HepG2 (cell line): ENCODE measurements around the gene GTF2F1. TPM values are rescaled to one million over a fixed set of nuclear protein-coding genes. Genes with fewer than 3 reads are reported as not detected.
A peak's percentile ranks its signal among the peaks of the same experiment; 100 is the strongest.

Experiments
- E2F2 ChIP-seq: sonication (generic); formaldehyde crosslinking; IDR thresholded peaks from 2 replicates; pipeline ENCODE4 v1.4.0; 2020; ENCODE audit warnings: missing genetic modification reagents, borderline replicate concordance
- NFIB ChIP-seq: sonication (generic); formaldehyde crosslinking; IDR thresholded peaks from 2 replicates; pipeline ENCODE4 v1.9.0; 2021; ENCODE audit warnings: missing genetic modification reagents, mild to moderate bottlenecking, borderline replicate concordance
- NFYB ChIP-seq: sonication (generic); formaldehyde crosslinking; IDR thresholded peaks from 2 replicates; pipeline ENCODE4 v1.4.0; 2020; ENCODE audit warnings: missing genetic modification reagents
- PAXIP1 ChIP-seq: sonication (generic); formaldehyde crosslinking; conservative IDR thresholded peaks from 2 replicates; pipeline ENCODE4 v1.4.0; 2020; ENCODE audit warnings: mild to moderate bottlenecking, missing genetic modification reagents, moderate library complexity
- PHB2 ChIP-seq: fragments of 450-650 bp; IDR thresholded peaks from 2 replicates; pipeline ENCODE4 v1.6.1; 2018; ENCODE audit not compliant: partially characterized antibody
- REL ChIP-seq: sonication (generic); formaldehyde crosslinking; conservative IDR thresholded peaks from 2 replicates; pipeline ENCODE4 v1.8.0; 2022; ENCODE audit warnings: mild to moderate bottlenecking, missing genetic modification reagents, moderate library complexity
- SP2 ChIP-seq: sonication (generic); formaldehyde crosslinking; IDR thresholded peaks from 2 replicates; pipeline ENCODE4 v1.5.1; 2020; ENCODE audit warnings: mild to moderate bottlenecking, missing genetic modification reagents
- ZNF501 ChIP-seq: sonication (generic); formaldehyde crosslinking; IDR thresholded peaks from 2 replicates; pipeline ENCODE4 v1.5.1; 2020; ENCODE audit warnings: mild to moderate bottlenecking, moderate library complexity, missing genetic modification reagents
- ZNF687 ChIP-seq: sonication (generic); formaldehyde crosslinking; IDR thresholded peaks from 2 replicates; pipeline ENCODE4 v1.5.1; 2020; ENCODE audit warnings: mild to moderate bottlenecking, missing genetic modification reagents, moderate library complexity
- polyA plus RNA-seq, 8 experiments: library from polyadenylated mRNA; depleted of rRNA in 3 of 8; stranded (reverse) in 7 of 8; unstranded in 1 of 8; fragments of >200 nt; fragmentation: Illumina TruSeq in 4 of 8; extraction: Trizol in 4 of 8; gene quantifications; 2 replicates each; pipeline versions ENCODE4 v1.2.1 to v1.2.3, GENCODE V29; 2011 to 2016; ENCODE audit warnings: low read depth in 4 of 8, missing spikeins in 1 of 8, mixed read lengths in 1 of 8; ENCODE audit not compliant: insufficient read depth in 1 of 8
- total RNA-seq, 5 experiments: library from RNA; depleted of rRNA; stranded (reverse); fragments of >200 nt; fragmentation: Illumina TruSeq; extraction: Trizol; gene quantifications; 2 replicates each; pipeline ENCODE4 v1.2.3, GENCODE V29; 2016; ENCODE audit warnings: low read depth in 1 of 5

Gene GTF2F1
- total and polyA plus RNA-seq, 2 of the 13 experiments (the other 11 are each of a cell fraction or from before 2014, with no cell fraction given), result 27.8 to 34.1 TPM

- TF ChIP-seq PAXIP1 (CRISPR knock-in tag) (peak; percentile 18; the same call in 1 of the 2 replicates), E2F2 (no peak), REL (CRISPR knock-in tag) (no peak), SP2 (CRISPR knock-in tag) (peak; percentile 97), PHB2 (no peak), ZNF501 (CRISPR knock-in tag) (0 out of 2 replicates have a peak, but pooled peaks have one; percentile 41), ZNF687 (CRISPR knock-in tag) (peak; percentile 98), NFYB (peak; percentile 94), NFIB (no peak)
Measured at GRCh38 chr19:6424939-6425731, 32.2 kb upstream of the GTF2F1 start (continued).
